ENCODE measurements around the gene DDAH1. TPM values are rescaled to one million over a fixed set of nuclear protein-coding genes. Genes with fewer than 3 reads are reported as not detected.

DDAH1 gene
- total RNA-seq, 1 donor from 2014 or later: 46.6 TPM

Other genes starting within 250 kb of the DDAH1 start
- gene C1orf52, start 205.5 kb downstream of the DDAH1 start, total RNA-seq: 24.2 and 24.5 TPM in 2 replicates
- 58.4 and 77.9 TPM in 2 replicates for gene BCL10, start 188.5 kb downstream of the DDAH1 start, total RNA-seq
- 148 and 234 TPM in 2 replicates for gene CCN1, start 115.6 kb upstream of the DDAH1 start, total RNA-seq
- gene ZNHIT6, start 243.3 kb upstream of the DDAH1 start, total RNA-seq: 12.3 and 14.7 TPM in 2 replicates